Neural progenitor cell (in vitro differentiated cells): Measurements from ENCODE around the gene SVOP.

ENCODE experiments used
- EZH2 ChIP-seq: fragments of 200-600 bp; sonication (generic); IDR thresholded peaks from 2 replicates; pipeline ENCODE4 v1.6.1; 2017; ENCODE audit warnings: antibody characterized with exemption, mild to moderate bottlenecking, moderate library complexity
- TF ChIP-seq, protein P1 (sequence below): fragments of 200-600 bp; sonication (generic); IDR thresholded peaks from 2 replicates; pipeline ENCODE4 v1.5.1; 2017; ENCODE audit warnings: antibody characterized with exemption, mild to moderate bottlenecking

DNA sequence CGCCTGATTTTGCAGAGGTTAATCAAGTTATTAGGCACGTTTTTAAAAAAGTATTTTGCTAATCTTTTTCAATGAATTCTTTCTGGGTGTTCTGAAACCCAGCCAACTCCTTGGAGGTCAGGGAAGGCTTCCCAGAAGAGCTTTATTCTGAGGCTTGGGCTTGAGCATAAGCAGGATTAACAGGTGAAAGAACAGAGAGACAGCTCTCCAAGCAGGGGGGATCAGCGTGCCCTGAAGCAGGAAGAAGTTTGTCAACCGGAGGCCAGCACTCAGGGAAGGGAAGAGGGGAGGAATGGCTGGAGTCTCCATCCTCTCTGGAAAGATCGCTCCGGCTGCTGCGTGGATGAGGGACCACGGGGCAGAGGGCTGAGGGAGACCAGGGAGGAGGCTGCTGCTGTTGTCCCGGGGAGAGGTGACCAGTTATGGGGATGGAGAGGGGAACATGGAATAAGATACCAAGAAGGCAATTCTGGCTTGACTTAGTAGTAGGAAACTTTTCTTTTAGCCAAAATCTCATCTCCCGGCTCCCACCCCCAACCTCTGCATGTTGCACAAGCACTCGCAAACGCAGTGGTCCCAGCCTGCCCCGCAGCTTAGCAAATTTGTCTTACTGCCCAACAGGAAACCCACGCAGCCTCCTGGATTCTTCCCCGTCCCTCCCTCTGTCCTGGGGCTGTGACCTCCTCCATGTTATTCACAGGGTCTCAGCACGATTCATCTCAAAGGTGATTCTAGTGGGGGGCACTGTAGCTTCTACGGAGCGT is 162.4 kb downstream of the SVOP start:
- TF ChIP-seq, protein P1, sequence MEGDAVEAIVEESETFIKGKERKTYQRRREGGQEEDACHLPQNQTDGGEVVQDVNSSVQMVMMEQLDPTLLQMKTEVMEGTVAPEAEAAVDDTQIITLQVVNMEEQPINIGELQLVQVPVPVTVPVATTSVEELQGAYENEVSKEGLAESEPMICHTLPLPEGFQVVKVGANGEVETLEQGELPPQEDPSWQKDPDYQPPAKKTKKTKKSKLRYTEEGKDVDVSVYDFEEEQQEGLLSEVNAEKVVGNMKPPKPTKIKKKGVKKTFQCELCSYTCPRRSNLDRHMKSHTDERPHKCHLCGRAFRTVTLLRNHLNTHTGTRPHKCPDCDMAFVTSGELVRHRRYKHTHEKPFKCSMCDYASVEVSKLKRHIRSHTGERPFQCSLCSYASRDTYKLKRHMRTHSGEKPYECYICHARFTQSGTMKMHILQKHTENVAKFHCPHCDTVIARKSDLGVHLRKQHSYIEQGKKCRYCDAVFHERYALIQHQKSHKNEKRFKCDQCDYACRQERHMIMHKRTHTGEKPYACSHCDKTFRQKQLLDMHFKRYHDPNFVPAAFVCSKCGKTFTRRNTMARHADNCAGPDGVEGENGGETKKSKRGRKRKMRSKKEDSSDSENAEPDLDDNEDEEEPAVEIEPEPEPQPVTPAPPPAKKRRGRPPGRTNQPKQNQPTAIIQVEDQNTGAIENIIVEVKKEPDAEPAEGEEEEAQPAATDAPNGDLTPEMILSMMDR = no peak
- TF ChIP-seq EZH2 = no peak
